Liver (tissue), 9 donors: ENCODE data around the gene RAB31. TPM values are rescaled to one million over a fixed set of nuclear protein-coding genes. Genes with fewer than 3 reads are reported as not detected.

Experiments
- DNase-seq: peaks from one replicate; pipeline ENCODE4 v3.0.0-alpha.2; 2017; ENCODE audit warnings: low spot score
- H3K27ac ChIP-seq, 2 donors: one replicate each; pipeline ENCODE4 v1.7.0; 2013; ENCODE audit warnings: inconsistent platforms in 2 of 2, low read length in 2 of 2, control low read depth in 1 of 2, low read depth in 1 of 2, mild to moderate bottlenecking in 1 of 2
- H3K27me3 ChIP-seq, 4 donors: one replicate each; pipeline versions ENCODE4 v1.6.1 to v1.7.0; 2013; ENCODE audit warnings: low read length in 3 of 4, inconsistent platforms in 1 of 4, mild to moderate bottlenecking in 1 of 4, moderate library complexity in 1 of 4; ENCODE audit not compliant: control insufficient read depth in 4 of 4, insufficient read depth in 4 of 4
- H3K36me3 ChIP-seq, 4 donors: one replicate each; pipeline versions ENCODE4 v1.6.1 to v1.7.0; 2013; ENCODE audit warnings: low read length in 3 of 4, mild to moderate bottlenecking in 3 of 4, low read depth in 1 of 4, moderate library complexity in 1 of 4; ENCODE audit not compliant: control insufficient read depth in 4 of 4, insufficient read depth in 3 of 4
- H3K4me1 ChIP-seq, 4 donors: one replicate each; pipeline versions ENCODE4 v1.6.1 to v1.7.0; 2013; ENCODE audit warnings: low read length in 3 of 4, mild to moderate bottlenecking in 3 of 4, moderate library complexity in 1 of 4; ENCODE audit not compliant: control insufficient read depth in 4 of 4, insufficient read depth in 4 of 4
- H3K4me3 ChIP-seq, 3 donors: one replicate each; pipeline versions ENCODE4 v1.6.1 to v1.7.0; 2013; ENCODE audit warnings: low read length in 3 of 3, control low read depth in 1 of 3, low read depth in 1 of 3, mild to moderate bottlenecking in 1 of 3
- H3K9ac ChIP-seq, 2 donors: one replicate each; pipeline ENCODE4 v1.7.0; 2013; ENCODE audit warnings: low read length in 2 of 2, mild to moderate bottlenecking in 2 of 2, moderate library complexity in 2 of 2, control low read depth in 1 of 2, low read depth in 1 of 2
- H3K9me3 ChIP-seq, 4 donors: one replicate each; pipeline versions ENCODE4 v1.6.1 to v1.7.0; 2013; ENCODE audit warnings: low read length in 3 of 4; ENCODE audit not compliant: control insufficient read depth in 4 of 4
- ATF3 ChIP-seq: IDR thresholded peaks from 2 replicates; pipeline ENCODE4 v1.6.1; 2016; ENCODE audit warnings: antibody characterized with exemption
- CTCF ChIP-seq: fragments of 150-350 bp; IDR thresholded peaks from 2 replicates; pipeline ENCODE4 v1.5.1; 2017; ENCODE audit warnings: improper control_type of control experiment, low read depth, low read length; ENCODE audit not compliant: missing input control
- EGR1 ChIP-seq, 2 donors: IDR thresholded peaks; 2 replicates each; pipeline ENCODE4 v1.6.1; 2016 to 2018; ENCODE audit warnings: antibody characterized with exemption in 2 of 2, low read depth in 2 of 2
- FOXA1 ChIP-seq: IDR thresholded peaks from 2 replicates; pipeline ENCODE4 v1.6.1; 2016; ENCODE audit warnings: antibody characterized with exemption
- FOXA2 ChIP-seq: IDR thresholded peaks from 2 replicates; pipeline ENCODE4 v1.6.1; 2016; ENCODE audit warnings: antibody characterized with exemption
- GABPA ChIP-seq, 2 donors: IDR thresholded peaks in 1 of 2; conservative IDR thresholded peaks in 1 of 2; 2 replicates each; pipeline ENCODE4 v1.6.1; 2016; ENCODE audit warnings: antibody characterized with exemption in 2 of 2, mild to moderate bottlenecking in 1 of 2, moderate library complexity in 1 of 2
- HNF4A ChIP-seq, 2 donors: conservative IDR thresholded peaks; 2 replicates each; pipeline ENCODE4 v1.6.1; 2016; ENCODE audit warnings: antibody characterized with exemption in 2 of 2, mild to moderate bottlenecking in 2 of 2
- HNF4G ChIP-seq: IDR thresholded peaks from 2 replicates; pipeline ENCODE4 v1.6.1; 2016; ENCODE audit warnings: antibody characterized with exemption
- JUND ChIP-seq, 2 donors: IDR thresholded peaks; 2 replicates each; pipeline ENCODE4 v1.6.1; 2016; ENCODE audit warnings: antibody characterized with exemption in 2 of 2
- NR2F2 ChIP-seq: IDR thresholded peaks from 2 replicates; pipeline ENCODE4 v1.6.1; 2016; ENCODE audit warnings: antibody characterized with exemption
- RAD21 ChIP-seq, 2 donors: IDR thresholded peaks; 2 replicates each; pipeline ENCODE4 v1.6.1; 2016; ENCODE audit warnings: antibody characterized with exemption in 2 of 2, mild to moderate bottlenecking in 2 of 2
- REST ChIP-seq: IDR thresholded peaks from 2 replicates; pipeline ENCODE4 v1.6.1; 2016; ENCODE audit warnings: antibody characterized with exemption, mild to moderate bottlenecking
- RXRA ChIP-seq, 2 donors: IDR thresholded peaks; 2 replicates each; pipeline ENCODE4 v1.6.1; 2017 to 2018; ENCODE audit warnings: antibody characterized with exemption in 2 of 2, mild to moderate bottlenecking in 1 of 2
- SP1 ChIP-seq: IDR thresholded peaks from 2 replicates; pipeline ENCODE4 v1.6.1; 2018; ENCODE audit warnings: antibody characterized with exemption, mild to moderate bottlenecking
- TAF1 ChIP-seq: conservative IDR thresholded peaks from 2 replicates; pipeline ENCODE4 v1.6.1; 2016; ENCODE audit warnings: antibody characterized with exemption, mild to moderate bottlenecking
- YY1 ChIP-seq: IDR thresholded peaks from 2 replicates; pipeline ENCODE4 v1.6.1; 2016; ENCODE audit warnings: antibody characterized with exemption, mild to moderate bottlenecking
- ZBTB33 ChIP-seq: IDR thresholded peaks from 2 replicates; pipeline ENCODE4 v1.6.1; 2016; ENCODE audit warnings: antibody characterized with exemption
- WGBS: extraction: QIAGEN DNeasy Blood & Tissue Kit; methylation state at CpG from one replicate; pipeline ENCODE4 v1.1.7; 2013; 5-methylcytosine and 5-hydroxymethylcytosine counted together
- polyA plus RNA-seq, 2 donors: library from polyadenylated mRNA; stranded (reverse) in 1 of 2; unstranded in 1 of 2; fragments of 200-250 nt in 1 of 2; fragments of >200 nt in 1 of 2; fragmentation: Nextera tagmentation in 1 of 2; extraction: Ambion mirVana in 1 of 2; gene quantifications; one replicate each; pipeline versions ENCODE4 v1.2.1 to v1.2.3, GENCODE V29; 2013 to 2015
- total RNA-seq, 2 donors: library from RNA; depleted of rRNA; stranded (reverse); fragments of >200 nt; gene quantifications; one replicate each; pipeline ENCODE4 v1.2.3, GENCODE V29; 2014
- donor health status: healthy.
- donor health status: healthy.
- donor health status: healthy.
- donor health status: healthy.
- donor health status: healthy.

RAB31 gene
- total and polyA plus RNA-seq, 4 donors, result 3.6 to 12.8 (median 9.7) TPM

- H3K9ac ChIP-seq, result no peak overlapping the region
- TF ChIP-seq ATF3 (no peak), HNF4A (conservative IDR thresholded peaks at IDR 0.05) (no peak), RXRA (IDR thresholded peaks at IDR 0.05) (no peak), HNF4G (no peak), RAD21 (IDR thresholded peaks at IDR 0.05) (no peak), YY1 (no peak), NR2F2 (no peak), GABPA (IDR thresholded peaks at IDR 0.05 in 1 of 2, conservative IDR thresholded peaks at IDR 0.05 in 1 of 2) (no peak), FOXA1 (no peak), SP1 (no peak), CTCF (no peak), FOXA2 (no peak), TAF1 (no peak)
- no peak overlapping the region for H3K4me3 ChIP-seq
- no peak overlapping the region for H3K27ac ChIP-seq
- H3K36me3 ChIP-seq, result no peaks in the 10 kb centered on the region
- DNase-seq, result no peak
- H3K27me3 ChIP-seq, result no peaks in the 10 kb centered on the region
- no peaks in the 10 kb centered on the region for H3K4me1 ChIP-seq
- WGBS, result 89% methylated on average over 5 of the region's 5 CpGs
- H3K9me3 ChIP-seq, result no peaks in the 10 kb centered on the region
Observed at GRCh38 chr18:9740071-9740470, 32.0 kb downstream of the RAB31 start.

- no peak for DNase-seq
- H3K9me3 ChIP-seq, result no peaks in the 10 kb centered on the region
- no peak overlapping the region for H3K27ac ChIP-seq
- no peaks in the 10 kb centered on the region for H3K36me3 ChIP-seq
- 89% methylated on average over 6 of the region's 6 CpGs for WGBS
- no peak overlapping the region for H3K9ac ChIP-seq
- H3K4me3 ChIP-seq, result no peak overlapping the region
- TF ChIP-seq FOXA1 (no peak), EGR1 (IDR thresholded peaks at IDR 0.05; ENCODE audit: low read depth in 2 of 2) (no peak), JUND (IDR thresholded peaks at IDR 0.05) (no peak), FOXA2 (no peak), REST (no peak), SP1 (no peak), ZBTB33 (no peak)
- no peaks in the 10 kb centered on the region for H3K27me3 ChIP-seq
- no peaks in the 10 kb centered on the region for H3K4me1 ChIP-seq
Observed at GRCh38 chr18:9741406-9741792, 33.3 kb downstream of the RAB31 start.
